ENCODE results near the gene MYO16.
"Not testable (repeated sequence)": the region's sequence is repeated elsewhere in the genome, so short reads cannot be mapped to it uniquely, and the experiment has no call there.

The MYO16 gene

GRCh38 chr13:108993346-108993745, 363.9 kb downstream of the MYO16 start:
- no peak for DNase-seq

DNA sequence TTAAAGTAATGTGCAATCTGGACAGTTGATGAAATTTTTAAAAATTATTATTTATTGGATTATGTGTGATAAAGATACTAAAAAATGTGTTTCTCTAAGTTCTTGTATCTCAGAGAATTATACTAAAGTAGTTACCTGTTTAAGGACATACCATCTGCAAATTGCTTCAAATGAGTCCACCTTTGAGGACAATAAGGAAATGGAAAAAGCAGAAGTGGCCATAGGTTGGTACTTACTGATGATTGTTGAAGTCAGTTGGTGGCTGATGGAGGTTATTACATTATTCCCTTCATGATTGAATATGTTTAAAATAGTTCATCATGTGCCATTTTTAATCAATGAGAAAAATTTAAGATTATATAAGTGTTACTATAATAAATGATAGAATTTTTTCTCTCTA, 367.0 kb downstream of the MYO16 start:
- DNase-seq: no peak

- DNase-seq: no peak
These were observed 370.8 kb downstream of the MYO16 start for GRCh38 chr13:109000207-109000606.

GRCh38 chr13:109002934-109003333, 373.5 kb downstream of the MYO16 start:
- DNase-seq: no peak

DNA sequence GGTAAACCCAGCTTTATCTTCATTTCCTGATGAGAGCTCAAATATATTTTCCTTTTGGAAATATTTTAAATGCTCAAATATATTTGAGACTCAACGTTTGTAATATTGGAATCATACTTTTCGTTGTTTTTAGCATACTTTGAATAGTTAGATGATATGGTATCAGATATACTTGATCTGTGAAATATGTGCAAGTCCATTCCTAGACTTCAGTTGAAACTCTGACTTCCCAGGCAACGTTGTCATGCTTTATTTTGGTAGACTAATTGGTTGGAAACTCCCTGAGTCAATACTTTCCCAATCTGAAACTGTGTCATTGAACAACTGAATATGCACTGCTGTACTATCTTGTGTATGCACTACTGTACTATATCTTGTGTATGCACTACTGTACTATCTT, 378.5 kb downstream of the MYO16 start:
- no peak for DNase-seq

DNA sequence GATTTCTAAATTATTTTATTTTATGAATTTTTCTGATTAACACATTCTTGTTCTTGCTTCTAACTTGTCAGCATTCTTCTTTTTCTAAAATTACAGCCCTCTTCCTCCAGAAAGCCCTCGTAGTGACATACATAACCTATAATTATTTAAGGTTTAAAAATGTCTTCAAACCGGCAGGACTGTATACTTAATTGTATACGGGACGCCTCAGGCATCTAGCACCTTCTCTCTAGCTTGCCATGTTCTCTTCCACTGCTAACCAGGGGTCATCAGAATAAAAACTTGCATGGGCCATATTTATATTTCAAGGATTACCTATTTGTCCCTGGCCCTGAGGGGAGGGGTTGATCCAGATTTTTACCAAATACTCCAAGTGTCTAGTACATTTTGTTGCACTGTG, 380.3 kb downstream of the MYO16 start:
- DNase-seq: no peak

DNA sequence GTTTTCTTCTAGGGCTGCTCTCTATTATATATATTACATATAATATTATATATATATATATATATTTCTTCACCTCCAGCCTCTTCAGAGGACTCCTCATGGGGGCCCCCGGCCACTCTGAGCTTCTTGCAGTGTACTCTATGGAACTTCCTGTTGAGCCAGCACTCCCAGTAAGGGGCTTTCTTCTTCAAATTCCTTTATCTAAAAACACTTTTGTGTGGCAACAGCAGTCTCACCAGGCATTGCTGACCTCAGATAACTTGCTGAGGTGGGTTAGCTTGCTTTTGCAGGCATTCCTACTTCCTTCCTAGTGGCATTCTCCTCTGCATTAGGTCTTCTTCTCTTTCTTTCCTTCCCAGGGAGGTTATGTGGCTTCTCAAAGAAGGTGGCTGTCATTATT, 381.5 kb downstream of the MYO16 start:
- DNase-seq: no peak

- DNase-seq: no peak
These were observed 382.7 kb downstream of the MYO16 start for GRCh38 chr13:109012115-109012514.

GRCh38 chr13:109021558-109021957, 392.1 kb downstream of the MYO16 start:
- DNase-seq: no peak

GRCh38 chr13:109024611-109025010, 395.2 kb downstream of the MYO16 start:
- DNase-seq: no peak

DNA sequence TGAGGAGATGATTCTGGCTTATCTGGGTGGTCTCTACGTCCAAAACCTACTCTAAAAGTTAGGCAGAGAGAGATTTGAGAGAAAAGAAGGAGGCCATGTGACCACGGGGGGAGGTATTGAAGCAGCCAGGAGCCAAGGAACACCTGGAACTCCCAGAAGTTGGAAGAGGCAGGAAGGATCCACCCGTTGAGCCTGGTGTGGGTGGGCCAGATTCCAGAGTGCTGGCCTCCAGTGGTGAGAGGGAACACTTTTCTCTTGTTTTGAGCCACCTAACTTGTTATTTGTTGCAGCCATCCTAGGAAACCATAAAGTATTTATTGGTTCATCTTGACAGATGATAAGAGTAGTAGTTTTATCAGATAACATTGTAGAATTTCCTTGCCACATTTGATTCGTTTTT, 396.9 kb downstream of the MYO16 start:
- no peak for DNase-seq

DNA sequence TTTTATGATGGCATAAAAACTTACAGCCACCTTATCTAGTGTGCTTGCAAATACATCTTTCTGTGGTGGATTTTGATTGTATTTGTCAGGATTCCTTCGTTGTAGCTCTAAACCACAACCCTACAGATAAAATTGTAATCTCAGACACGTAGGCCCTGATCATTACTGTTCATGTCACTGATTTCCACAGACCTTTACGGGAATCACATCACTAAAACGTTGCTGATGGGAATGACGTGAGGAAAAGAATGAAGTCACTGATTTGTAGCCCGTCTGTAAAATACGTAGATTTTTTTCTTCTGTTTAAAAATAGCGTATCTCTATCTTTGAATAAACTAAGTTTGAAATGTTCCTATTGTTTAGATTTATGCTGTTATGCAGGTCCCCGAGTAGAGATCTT, 399.2 kb downstream of the MYO16 start:
- DNase-seq: no peak

- DNase-seq: no peak
These were observed 403.7 kb downstream of the MYO16 start for GRCh38 chr13:109033090-109033489.

DNA sequence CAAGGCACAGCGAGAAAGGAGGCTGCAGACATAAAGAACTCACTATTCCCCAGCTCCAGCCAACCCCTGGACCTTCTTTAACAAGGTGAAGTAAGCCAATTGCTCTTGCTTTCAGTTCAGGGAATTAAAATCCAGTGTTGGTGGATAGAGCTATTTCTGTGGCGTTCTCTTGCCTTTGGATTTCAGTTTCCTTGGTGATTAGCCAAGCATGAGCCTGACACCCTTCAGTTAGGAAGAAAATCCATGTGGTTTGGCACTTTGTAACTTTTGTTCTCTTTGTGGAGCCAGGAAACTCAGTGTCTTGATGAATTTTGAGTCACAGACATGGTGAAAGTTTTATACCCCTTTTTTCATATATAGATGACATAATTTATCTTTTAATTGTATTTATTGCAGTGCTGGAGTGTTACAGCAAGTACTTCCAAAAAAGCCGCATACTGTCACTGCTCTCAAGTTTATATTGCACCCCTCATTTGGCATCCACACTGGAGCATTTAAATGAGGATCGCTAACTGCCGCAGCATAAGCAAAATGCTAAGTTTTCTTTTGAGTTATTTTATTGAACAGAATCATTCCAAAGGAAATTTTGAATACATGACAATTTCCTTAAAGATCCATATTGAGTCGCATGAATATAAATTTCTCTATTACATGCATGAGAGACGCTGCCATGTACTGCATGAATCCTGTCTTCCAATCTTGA, 406.8 kb downstream of the MYO16 start:
- no peak for DNase-seq

DNA sequence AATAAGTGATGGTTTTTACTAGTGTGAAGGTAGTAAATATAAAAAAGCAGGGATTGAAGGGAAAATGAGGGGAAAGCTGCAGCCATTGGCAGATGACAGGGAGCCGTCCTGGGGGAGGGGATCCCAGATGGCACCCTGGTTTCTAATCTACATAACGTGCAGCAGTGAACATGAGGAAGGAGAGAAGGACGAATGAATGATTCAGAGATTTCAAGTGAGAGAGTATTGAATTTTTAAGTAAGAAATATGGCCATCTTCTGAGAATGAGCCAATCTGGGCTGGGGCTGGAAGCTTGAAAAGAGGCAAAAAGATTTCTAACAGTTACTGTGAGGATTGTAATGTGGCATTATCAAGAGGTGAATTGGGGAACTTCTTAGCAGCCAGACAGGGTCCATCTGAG, 414.2 kb downstream of the MYO16 start:
- DNase-seq: no peak

DNA sequence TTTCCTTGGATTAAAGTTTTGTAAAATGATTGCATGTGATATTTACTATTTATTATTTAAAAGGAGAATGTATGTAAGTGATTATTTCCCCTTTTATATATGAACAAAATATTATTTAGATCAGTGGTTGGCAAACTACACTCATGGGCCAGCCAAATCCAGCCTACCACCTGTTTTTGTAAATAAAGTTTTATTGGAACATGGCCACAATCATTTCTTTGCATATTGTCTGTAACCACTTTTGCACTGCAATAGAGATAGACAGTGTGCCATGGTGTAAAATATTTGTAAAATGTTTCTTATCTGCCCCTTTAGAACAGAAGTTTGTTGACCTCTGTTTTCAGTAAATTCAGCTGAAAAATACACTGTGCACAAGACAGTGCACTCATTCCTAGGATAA, 426.4 kb downstream of the MYO16 start:
- no peak for DNase-seq

- no peak for DNase-seq
These were observed 428.7 kb downstream of the MYO16 start for GRCh38 chr13:109058087-109058486.

DNA sequence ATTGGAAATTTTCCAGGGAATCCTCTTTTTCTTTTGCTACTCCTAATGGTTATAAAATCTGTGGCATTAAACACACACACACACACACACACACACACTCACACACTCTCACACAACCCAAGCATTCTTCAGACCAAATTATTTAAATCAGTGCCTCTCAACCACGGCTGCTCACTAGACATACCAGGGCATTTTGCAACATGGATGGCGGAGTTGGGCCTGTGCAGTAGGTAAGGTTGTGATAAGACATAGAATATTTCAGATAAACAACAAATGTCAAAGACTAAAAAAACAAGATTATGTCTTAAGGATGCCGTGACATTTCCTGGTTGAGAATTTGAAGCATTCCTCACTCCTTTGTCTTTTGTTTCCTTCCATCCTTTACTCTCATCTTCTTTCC, 443.1 kb downstream of the MYO16 start:
- no peak for DNase-seq

DNA sequence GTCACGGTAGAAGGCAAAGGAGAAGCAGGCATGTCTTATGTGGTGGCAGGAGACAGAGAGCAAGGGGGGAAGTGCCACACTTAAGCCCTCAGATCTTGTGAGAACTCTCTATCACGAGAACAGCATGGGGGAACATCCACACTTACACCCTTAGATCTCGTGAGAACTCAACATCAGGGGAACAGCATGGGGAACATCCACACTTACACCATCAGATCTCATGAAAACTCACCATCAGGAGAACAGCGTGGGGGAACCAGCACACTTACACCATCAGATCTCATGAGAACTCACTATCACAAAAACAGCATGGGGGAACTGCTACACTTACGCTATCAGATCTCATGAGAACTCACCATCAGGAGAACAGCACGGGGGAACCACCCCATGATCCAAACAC, 445.0 kb downstream of the MYO16 start:
- DNase-seq: no peak

DNA sequence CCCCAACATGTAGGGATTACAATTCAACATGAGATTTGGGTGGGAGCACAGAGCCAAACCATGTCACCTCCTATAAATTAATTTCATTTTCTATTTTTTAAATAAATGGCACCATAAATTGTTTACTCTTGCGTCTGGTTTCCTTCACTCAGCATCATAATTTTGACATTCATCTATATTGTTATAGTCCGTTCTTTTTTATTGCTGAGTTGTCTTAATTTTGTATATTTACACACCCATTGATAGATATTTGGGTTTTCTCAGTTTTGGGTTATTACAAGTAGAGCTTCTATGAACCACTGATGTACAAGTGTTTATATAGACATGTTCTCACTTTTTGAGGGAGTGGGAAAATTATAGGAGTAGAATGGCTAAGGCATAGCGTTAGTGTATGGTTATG, 445.4 kb downstream of the MYO16 start:
- no peak for DNase-seq

DNA sequence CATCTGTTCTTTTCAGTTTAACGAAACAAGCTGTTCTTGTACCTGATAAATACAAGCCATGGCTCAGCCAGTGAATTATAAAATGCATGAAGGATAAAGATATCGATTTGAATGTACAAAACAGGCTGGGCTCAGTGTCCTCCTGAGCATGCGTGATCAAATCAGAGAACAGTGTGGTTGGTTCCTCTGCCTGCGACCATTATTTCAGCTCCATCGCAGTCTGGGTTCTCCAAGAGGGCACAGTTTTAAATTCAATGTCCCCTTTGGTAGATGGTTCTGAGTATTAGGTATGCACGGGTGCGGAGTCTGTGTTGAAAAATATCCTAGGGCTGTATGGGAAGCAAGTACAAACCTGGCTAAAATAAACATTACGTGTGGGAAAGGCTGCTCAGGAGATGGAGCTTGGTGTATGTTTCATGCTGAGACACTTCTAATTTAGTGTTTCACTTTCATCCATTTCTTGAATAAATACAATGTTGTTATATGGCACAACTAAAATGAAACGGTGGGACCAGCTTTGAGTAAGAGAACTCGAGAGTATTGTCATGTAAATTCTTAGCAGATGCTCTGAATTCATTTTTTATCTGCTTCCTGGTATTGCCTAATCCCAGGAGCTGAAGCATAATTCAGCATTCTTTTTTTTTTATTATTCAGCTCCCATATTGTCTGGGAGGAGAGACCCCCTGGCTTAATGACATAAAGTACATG, 458.7 kb downstream of the MYO16 start:
- DNase-seq: no peak

DNA sequence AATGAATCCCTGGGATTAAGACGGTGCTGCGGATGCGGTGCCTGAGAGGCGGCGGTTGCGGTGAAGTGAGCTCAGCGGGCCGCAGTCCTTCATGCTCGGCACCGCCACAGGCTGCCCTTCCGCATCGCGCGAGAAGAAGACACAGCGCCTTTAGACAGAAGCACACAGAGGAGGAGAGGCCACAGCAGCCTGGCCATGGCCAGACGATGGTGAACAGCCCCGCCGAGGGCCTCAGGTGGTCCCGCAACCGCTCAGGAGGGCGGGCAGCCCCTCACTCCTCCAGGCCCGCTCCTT, 459.2 kb downstream of the MYO16 start:
- DNase-seq: no peak

DNA sequence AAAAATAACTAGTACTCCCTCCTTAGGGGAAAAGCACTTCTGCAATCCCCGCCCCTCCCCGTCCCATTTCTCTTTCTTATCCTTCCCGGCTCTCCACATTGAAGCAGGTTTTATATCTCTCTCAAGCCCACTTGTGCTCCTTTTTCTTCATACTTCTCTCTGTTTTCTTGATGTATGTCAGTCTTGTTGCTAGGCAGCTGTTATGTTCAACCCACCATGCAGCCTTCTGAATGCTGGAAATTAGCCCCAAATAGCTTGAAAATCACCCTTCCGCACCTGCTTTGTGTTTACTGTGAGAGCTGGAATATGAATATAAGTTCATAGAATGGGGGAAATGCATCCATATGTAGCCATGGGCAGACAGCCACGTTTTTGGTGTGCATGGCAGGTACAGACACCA, 461.4 kb downstream of the MYO16 start:
- DNase-seq: no peak

- no peak for DNase-seq
These were observed 461.8 kb downstream of the MYO16 start for GRCh38 chr13:109091249-109091648.

GRCh38 chr13:109092186-109092585, 462.8 kb downstream of the MYO16 start:
- not testable (repeated sequence) for DNase-seq

Data from CD4-positive, alpha-beta T cell treated with Interleukin-1 beta for 1 hour (primary cell).